Measurements from ENCODE around the gene NFS1. TPM values are rescaled to one million over a fixed set of nuclear protein-coding genes. Genes with fewer than 3 reads are reported as not detected.

Gene NFS1
- total RNA-seq, 4 donors from 2014 or later: 21.1 to 45.5 (median 36.3) TPM

GRCh38 chr20:35643045-35643444 lies 56.1 kb downstream of the NFS1 start:
- H3K27me3 ChIP-seq: no peaks in the 10 kb centered on the region
- intact Hi-C loops (cut with DNase I): no loop called here
- DNase-seq: no peak
- 93 to 99% methylated on average over 7 of the region's 7 CpGs for WGBS, 2 donors
- no peaks in the 10 kb centered on the region for H3K9me3 ChIP-seq
- TF ChIP-seq CTCF (IDR thresholded peaks at IDR 0.05): no peak
- TF ChIP-seq POLR2A (IDR thresholded peaks at IDR 0.05): no peak
- no peak overlapping the region for H3K27ac ChIP-seq
- H3K4me1 ChIP-seq: no peaks in the 10 kb centered on the region
- no peak overlapping the region for H3K4me3 ChIP-seq (replicated peaks in 1 of 3)
- no peaks in the 10 kb centered on the region for H3K36me3 ChIP-seq

GRCh38 chr20:35641743-35642142 lies 57.4 kb downstream of the NFS1 start:
- Histone ChIP-seq H3K27ac (no peak overlapping the region), H3K9me3 (no peaks in the 10 kb centered on the region), H3K4me1 (no peaks in the 10 kb centered on the region), H3K4me3 (replicated peaks in 1 of 3) (no peak overlapping the region), H3K27me3 (no peaks in the 10 kb centered on the region), H3K36me3 (no peaks in the 10 kb centered on the region)
- intact Hi-C loops (cut with DNase I): no loop called here
- DNase-seq: no peak
- 84 to 93% methylated on average over 4 of the region's 4 CpGs for WGBS, 2 donors
- no peak for TF ChIP-seq POLR2A (IDR thresholded peaks at IDR 0.05)
- TF ChIP-seq CTCF (IDR thresholded peaks at IDR 0.05): no peak

GRCh38 chr20:35640724-35641123 lies 58.4 kb downstream of the NFS1 start:
- no peak overlapping the region for H3K4me3 ChIP-seq (replicated peaks in 1 of 3)
- intact Hi-C loops (cut with DNase I): no loop called here
- 91 to 96% methylated on average over 3 of the region's 3 CpGs for WGBS, 2 donors
- no peak for TF ChIP-seq POLR2A (IDR thresholded peaks at IDR 0.05)
- TF ChIP-seq CTCF (IDR thresholded peaks at IDR 0.05): no peak
- H3K9me3 ChIP-seq: no peaks in the 10 kb centered on the region
- H3K36me3 ChIP-seq: no peaks in the 10 kb centered on the region
- no peak for DNase-seq
- no peak overlapping the region for H3K27ac ChIP-seq
- no peaks in the 10 kb centered on the region for H3K27me3 ChIP-seq
- no peaks in the 10 kb centered on the region for H3K4me1 ChIP-seq

GRCh38 chr20:35638751-35639150 lies 60.4 kb downstream of the NFS1 start:
- no peaks in the 10 kb centered on the region for H3K4me1 ChIP-seq
- H3K27me3 ChIP-seq: no peaks in the 10 kb centered on the region
- DNase-seq: no peak
- no peak for TF ChIP-seq POLR2A (IDR thresholded peaks at IDR 0.05)
- no peak for TF ChIP-seq CTCF (IDR thresholded peaks at IDR 0.05)
- H3K9me3 ChIP-seq: no peaks in the 10 kb centered on the region
- no peaks in the 10 kb centered on the region for H3K36me3 ChIP-seq
- intact Hi-C loops (cut with DNase I): no loop called here
- no peak overlapping the region for H3K4me3 ChIP-seq (replicated peaks in 1 of 3)
- 54 to 62% methylated on average over 2 of the region's 2 CpGs for WGBS, 2 donors
- H3K27ac ChIP-seq: no peak overlapping the region

GRCh38 chr20:35637276-35637675 lies 61.9 kb downstream of the NFS1 start:
- Histone ChIP-seq H3K9me3 (no peaks in the 10 kb centered on the region), H3K27ac (no peak overlapping the region), H3K4me1 (no peaks in the 10 kb centered on the region), H3K4me3 (replicated peaks in 1 of 3) (no peak overlapping the region), H3K27me3 (no peaks in the 10 kb centered on the region), H3K36me3 (no peaks in the 10 kb centered on the region)
- no peak for DNase-seq
- WGBS, 2 donors: 91 to 97% methylated on average over 6 of the region's 6 CpGs
- intact Hi-C loops (cut with DNase I): no loop called here
- TF ChIP-seq CTCF (IDR thresholded peaks at IDR 0.05) (no peak), POLR2A (IDR thresholded peaks at IDR 0.05) (no peak)
